ENCODE measurements around the gene SLC12A8.

SLC12A8 gene

GRCh38 chr3:125186261-125186787 lies 26.2 kb downstream of the SLC12A8 start:
- DNase-seq = no peak

- DNase-seq = no peak
Measured at GRCh38 chr3:125185805-125186204, 26.7 kb downstream of the SLC12A8 start.

- no peak for DNase-seq
Measured at GRCh38 chr3:125179884-125180240, 32.7 kb downstream of the SLC12A8 start.

GRCh38 chr3:125179143-125179883 lies 33.2 kb downstream of the SLC12A8 start:
- DNase-seq = no peak

GRCh38 chr3:125177746-125178145 lies 34.8 kb downstream of the SLC12A8 start:
- DNase-seq = no peak

GRCh38 chr3:125175295-125176078 lies 37.1 kb downstream of the SLC12A8 start:
- no peak for DNase-seq

GRCh38 chr3:125172346-125172745 lies 40.2 kb downstream of the SLC12A8 start:
- no peak for DNase-seq

- no peak for DNase-seq
Measured at GRCh38 chr3:125168711-125169393, 43.7 kb downstream of the SLC12A8 start.

GRCh38 chr3:125166599-125167136 lies 45.9 kb downstream of the SLC12A8 start:
- DNase-seq = no peak

- no peak for DNase-seq
Measured at GRCh38 chr3:125165948-125166553, 46.5 kb downstream of the SLC12A8 start.

- DNase-seq = no peak
Measured at GRCh38 chr3:125165189-125165947, 47.2 kb downstream of the SLC12A8 start.

- no peak for DNase-seq
Measured at GRCh38 chr3:125163739-125164601, 48.6 kb downstream of the SLC12A8 start.

GRCh38 chr3:125161607-125162219 lies 50.8 kb downstream of the SLC12A8 start:
- no peak for DNase-seq

- DNase-seq = no peak
Measured at GRCh38 chr3:125160606-125161371, 51.8 kb downstream of the SLC12A8 start.

GRCh38 chr3:125157183-125157582 lies 55.4 kb downstream of the SLC12A8 start:
- DNase-seq = no peak

- no peak for DNase-seq
Measured at GRCh38 chr3:125156456-125156855, 56.1 kb downstream of the SLC12A8 start.

- DNase-seq = no peak
Measured at GRCh38 chr3:125154800-125155269, 57.7 kb downstream of the SLC12A8 start.

GRCh38 chr3:125154110-125154509 lies 58.4 kb downstream of the SLC12A8 start:
- no peak for DNase-seq

GRCh38 chr3:125152951-125153350 lies 59.6 kb downstream of the SLC12A8 start:
- DNase-seq = no peak

- no peak for DNase-seq
Measured at GRCh38 chr3:125151916-125152315, 60.6 kb downstream of the SLC12A8 start.

All from NCI-H2107 (cell line).